Esophagus squamous epithelium (tissue), 4 donors: ENCODE results near the gene TRIM15.

Experiments
- POLR2A ChIP-seq, 4 donors: fragments of 450-650 bp; IDR thresholded peaks; one replicate each; pipeline ENCODE4 v1.6.1; 2017; ENCODE audit warnings: antibody characterized with exemption in 4 of 4, mild to moderate bottlenecking in 4 of 4, moderate library complexity in 3 of 4
- TF ChIP-seq, protein P1 (sequence below), 6 experiments: fragments of 450-650 bp in 4 of 6; fragments of 200-600 bp in 2 of 6; sonication (generic) in 2 of 6; IDR thresholded peaks; one replicate each; pipeline ENCODE4 v1.5.1; 2016 to 2019; ENCODE audit warnings: antibody characterized with exemption in 6 of 6, mild to moderate bottlenecking in 4 of 6, moderate library complexity in 4 of 6

DNA sequence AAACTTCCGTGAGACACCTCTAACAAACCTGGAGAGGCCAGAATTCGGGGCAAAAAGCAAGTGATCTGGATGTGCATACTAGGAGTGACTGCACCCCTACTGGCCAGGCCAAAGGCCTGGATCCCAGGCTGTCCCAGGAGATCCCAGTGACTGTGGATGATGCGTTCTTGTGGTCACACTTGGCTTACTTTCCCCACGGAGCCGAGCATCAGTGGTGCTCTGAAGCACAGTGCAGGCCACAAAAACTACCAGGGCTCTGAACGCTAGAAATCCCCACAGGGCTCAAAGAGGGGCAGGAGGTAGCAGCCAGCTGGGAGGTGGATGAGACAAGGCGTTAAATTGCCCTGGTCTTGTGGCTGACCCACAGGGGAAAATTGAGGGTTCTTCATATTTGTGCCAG, 42.8 kb downstream of the TRIM15 start:
- TF ChIP-seq, protein P1, sequence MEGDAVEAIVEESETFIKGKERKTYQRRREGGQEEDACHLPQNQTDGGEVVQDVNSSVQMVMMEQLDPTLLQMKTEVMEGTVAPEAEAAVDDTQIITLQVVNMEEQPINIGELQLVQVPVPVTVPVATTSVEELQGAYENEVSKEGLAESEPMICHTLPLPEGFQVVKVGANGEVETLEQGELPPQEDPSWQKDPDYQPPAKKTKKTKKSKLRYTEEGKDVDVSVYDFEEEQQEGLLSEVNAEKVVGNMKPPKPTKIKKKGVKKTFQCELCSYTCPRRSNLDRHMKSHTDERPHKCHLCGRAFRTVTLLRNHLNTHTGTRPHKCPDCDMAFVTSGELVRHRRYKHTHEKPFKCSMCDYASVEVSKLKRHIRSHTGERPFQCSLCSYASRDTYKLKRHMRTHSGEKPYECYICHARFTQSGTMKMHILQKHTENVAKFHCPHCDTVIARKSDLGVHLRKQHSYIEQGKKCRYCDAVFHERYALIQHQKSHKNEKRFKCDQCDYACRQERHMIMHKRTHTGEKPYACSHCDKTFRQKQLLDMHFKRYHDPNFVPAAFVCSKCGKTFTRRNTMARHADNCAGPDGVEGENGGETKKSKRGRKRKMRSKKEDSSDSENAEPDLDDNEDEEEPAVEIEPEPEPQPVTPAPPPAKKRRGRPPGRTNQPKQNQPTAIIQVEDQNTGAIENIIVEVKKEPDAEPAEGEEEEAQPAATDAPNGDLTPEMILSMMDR (IDR thresholded peaks at IDR 0.05) = no peak
- no peak for TF ChIP-seq POLR2A (IDR thresholded peaks at IDR 0.05)
